Loucy (cell line): Measurements from ENCODE around the gene NAV2.

Experiments used
- CTCF ChIP-seq: fragments of 200-600 bp; sonication (generic); conservative IDR thresholded peaks from 2 replicates; pipeline ENCODE4 v1.5.1; 2014; ENCODE audit warnings: mild to moderate bottlenecking, antibody characterized with exemption, low read length
- EZH2phosphoT487 ChIP-seq: fragments of 200-600 bp; IDR thresholded peaks from 2 replicates; pipeline ENCODE4 v1.6.1; 2018; ENCODE audit warnings: antibody characterized with exemption, mild to moderate bottlenecking, moderate library complexity, borderline replicate concordance

DNA sequence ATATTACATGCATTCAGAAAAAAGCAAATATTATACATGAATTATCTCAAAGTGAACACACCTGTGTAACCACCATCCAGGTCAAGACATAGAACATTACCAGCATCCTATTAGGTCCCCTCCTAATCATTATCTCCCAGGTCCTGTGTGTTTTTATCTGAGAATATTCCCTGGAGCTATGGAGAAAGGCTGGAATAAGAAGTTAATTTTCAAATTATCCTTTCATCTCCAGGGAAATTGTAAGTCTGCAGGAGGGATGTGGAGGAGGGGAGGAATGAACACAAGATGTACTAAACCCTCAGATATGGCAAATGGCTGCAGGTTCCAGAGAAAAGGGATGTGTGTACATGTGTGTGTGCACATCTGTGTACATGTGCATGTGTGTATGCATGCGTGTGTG lies 25.2 kb upstream of the NAV2 start:
- TF ChIP-seq CTCF (no peak), EZH2phosphoT487 (no peak)
